ENCODE data around the gene XBP1. TPM values are rescaled to one million over a fixed set of nuclear protein-coding genes. Genes with fewer than 3 reads are reported as not detected.
"Not testable (repeated sequence)": the region's sequence is repeated elsewhere in the genome, so short reads cannot be mapped to it uniquely, and the experiment has no call there.

The XBP1 gene
- total RNA-seq, 1 donor from 2014 or later = 73.1 TPM

GRCh38 chr22:28771195-28771791 lies 29.1 kb downstream of the XBP1 start:
- DNase-seq (ENCODE audit: low spot score in 2 of 2, unreplicated experiment in 2 of 2) = no peak
- peaks cover 10% of the 10 kb centered on the region for H3K4me1 Mint-ChIP-seq
- H3K9me3 Mint-ChIP-seq = peaks cover 3% of the 10 kb centered on the region
- no peak for TF ChIP-seq CTCF (IDR thresholded peaks at IDR 0.05; ENCODE audit: unreplicated experiment)
- H3K27me3 Mint-ChIP-seq (ENCODE audit: low read depth) = no peaks in the 10 kb centered on the region
- H3K27ac Mint-ChIP-seq = no peak overlapping the region
- H3K4me3 Mint-ChIP-seq = no peak overlapping the region
- H3K36me3 Mint-ChIP-seq = peaks cover 15% of the 10 kb centered on the region

- peaks cover 7% of the 10 kb centered on the region for H3K4me1 Mint-ChIP-seq
- no peaks in the 10 kb centered on the region for H3K27me3 Mint-ChIP-seq (ENCODE audit: low read depth)
- H3K4me3 Mint-ChIP-seq = no peak overlapping the region
- H3K27ac Mint-ChIP-seq = no peak overlapping the region
- peaks cover 6% of the 10 kb centered on the region for H3K36me3 Mint-ChIP-seq
- DNase-seq (ENCODE audit: low spot score in 2 of 2, unreplicated experiment in 2 of 2) = no peak
- peaks cover 3% of the 10 kb centered on the region for H3K9me3 Mint-ChIP-seq
- no peak for TF ChIP-seq CTCF (IDR thresholded peaks at IDR 0.05; ENCODE audit: unreplicated experiment)
Measured at GRCh38 chr22:28769394-28770085, 30.8 kb downstream of the XBP1 start.

- H3K27me3 Mint-ChIP-seq (ENCODE audit: low read depth) = no peaks in the 10 kb centered on the region
- no peak for TF ChIP-seq CTCF (IDR thresholded peaks at IDR 0.05; ENCODE audit: unreplicated experiment)
- DNase-seq (ENCODE audit: low spot score in 2 of 2, unreplicated experiment in 2 of 2) = no peak
- no peak overlapping the region for H3K4me3 Mint-ChIP-seq
- H3K27ac Mint-ChIP-seq = no peak overlapping the region
- peaks cover 6% of the 10 kb centered on the region for H3K4me1 Mint-ChIP-seq
- peaks cover 3% of the 10 kb centered on the region for H3K9me3 Mint-ChIP-seq
- peaks cover 5% of the 10 kb centered on the region for H3K36me3 Mint-ChIP-seq
Measured at GRCh38 chr22:28768701-28769393, 31.5 kb downstream of the XBP1 start.

GRCh38 chr22:28766628-28767027 lies 33.7 kb downstream of the XBP1 start:
- Mint-ChIP-seq H3K36me3 (no peaks in the 10 kb centered on the region), H3K4me3 (no peak overlapping the region), H3K9me3 (peaks cover 3% of the 10 kb centered on the region), H3K27ac (no peak overlapping the region), H3K4me1 (no peaks in the 10 kb centered on the region), H3K27me3 (ENCODE audit: low read depth) (no peaks in the 10 kb centered on the region)
- no peak for TF ChIP-seq CTCF (IDR thresholded peaks at IDR 0.05; ENCODE audit: unreplicated experiment)
- DNase-seq (ENCODE audit: low spot score in 2 of 2, unreplicated experiment in 2 of 2) = no peak

- not testable (repeated sequence) for H3K36me3 Mint-ChIP-seq; H3K27me3 Mint-ChIP-seq (ENCODE audit: low read depth); H3K4me3 Mint-ChIP-seq; H3K27ac Mint-ChIP-seq; H3K9me3 Mint-ChIP-seq; DNase-seq (ENCODE audit: low spot score in 2 of 2, unreplicated experiment in 2 of 2)
- H3K4me1 Mint-ChIP-seq = peaks cover 12% of the 10 kb centered on the region
Measured at GRCh38 chr22:28762000-28762399, 38.4 kb downstream of the XBP1 start.

GRCh38 chr22:28761449-28761755 lies 39.0 kb downstream of the XBP1 start:
- no peak for TF ChIP-seq CTCF (IDR thresholded peaks at IDR 0.05; ENCODE audit: unreplicated experiment)
- Mint-ChIP-seq H3K9me3 (no peaks in the 10 kb centered on the region), H3K27me3 (ENCODE audit: low read depth) (no peaks in the 10 kb centered on the region), H3K36me3 (peaks cover 12% of the 10 kb centered on the region), H3K27ac (no peak overlapping the region), H3K4me1 (peaks cover 12% of the 10 kb centered on the region), H3K4me3 (no peak overlapping the region)
- DNase-seq (ENCODE audit: low spot score in 2 of 2, unreplicated experiment in 2 of 2) = no peak

Data from mesothelial cell of epicardium (in vitro differentiated cells).